HepG2 (cell line): ENCODE measurements around the gene AMIGO3. TPM values are rescaled to one million over a fixed set of nuclear protein-coding genes. Genes with fewer than 3 reads are reported as not detected.

Experiments
- CC2D1A ChIP-seq: sonication (generic); formaldehyde crosslinking; IDR thresholded peaks from 2 replicates; pipeline ENCODE4 v1.8.1; 2023; ENCODE audit warnings: mild to moderate bottlenecking, missing genetic modification reagents
- CENPX ChIP-seq: sonication (generic); formaldehyde crosslinking; IDR thresholded peaks from 2 replicates; pipeline ENCODE4 v1.9.0; 2021; ENCODE audit warnings: mild to moderate bottlenecking, missing genetic modification reagents, moderate library complexity
- GATA4 ChIP-seq: sonication (generic); IDR thresholded peaks from 2 replicates; pipeline ENCODE4 v1.6.1; 2016; ENCODE audit warnings: antibody characterized with exemption, low read depth, borderline replicate concordance
- GZF1 ChIP-seq: sonication (generic); formaldehyde crosslinking; IDR thresholded peaks from 2 replicates; pipeline ENCODE4 v1.5.1; 2020; ENCODE audit warnings: mild to moderate bottlenecking, missing genetic modification reagents
- HMG20A ChIP-seq: IDR thresholded peaks from 2 replicates; pipeline ENCODE4 v1.6.1; 2016; ENCODE audit warnings: borderline replicate concordance
- KDM4B ChIP-seq: sonication (generic); formaldehyde crosslinking; IDR thresholded peaks from 2 replicates; pipeline ENCODE4 v1.4.0; 2020; ENCODE audit warnings: missing genetic modification reagents
- KDM6A ChIP-seq: IDR thresholded peaks from 2 replicates; pipeline ENCODE4 v1.6.1; 2016; ENCODE audit warnings: low read depth
- MAX ChIP-seq: IDR thresholded peaks from 2 replicates; pipeline ENCODE4 v1.6.1; 2012; ENCODE audit warnings: inconsistent platforms
- NFKB2 ChIP-seq: sonication (generic); formaldehyde crosslinking; IDR thresholded peaks from 2 replicates; pipeline ENCODE4 v1.4.0; 2020; ENCODE audit warnings: missing genetic modification reagents, borderline replicate concordance
- RARA ChIP-seq: IDR thresholded peaks from 2 replicates; pipeline ENCODE4 v1.6.1; 2016; ENCODE audit warnings: missing genetic modification reagents, missing compliant biosample characterization
- RBFOX2 ChIP-seq: fragments of 200-400 bp; formaldehyde crosslinking; IDR thresholded peaks from 2 replicates; pipeline ENCODE4 v1.6.1; 2017; ENCODE audit warnings: low read depth, mild to moderate bottlenecking, low read length
- SALL1 ChIP-seq: sonication (generic); formaldehyde crosslinking; IDR thresholded peaks from 2 replicates; pipeline ENCODE4 v1.8.0; 2022; ENCODE audit warnings: mild to moderate bottlenecking, missing genetic modification reagents
- SAP130 ChIP-seq: IDR thresholded peaks from 2 replicates; pipeline ENCODE4 v1.6.1; 2016; ENCODE audit warnings: low read depth
- TGIF2 ChIP-seq: IDR thresholded peaks from 2 replicates; pipeline ENCODE4 v1.6.1; 2016; ENCODE audit warnings: control low read depth, missing compliant biosample characterization
- USF2 ChIP-seq, 2 experiments: sonication (generic) in 1 of 2; formaldehyde crosslinking in 1 of 2; IDR thresholded peaks; 2 replicates each; pipeline versions ENCODE4 v1.5.1 to v1.6.1; 2011 to 2020; ENCODE audit warnings: borderline replicate concordance in 1 of 2, low read depth in 1 of 2, low read length in 1 of 2, mild to moderate bottlenecking in 1 of 2, missing genetic modification reagents in 1 of 2, moderate library complexity in 1 of 2
- ZBTB3 ChIP-seq: sonication (generic); formaldehyde crosslinking; IDR thresholded peaks from 2 replicates; pipeline ENCODE4 v1.4.0; 2020; ENCODE audit warnings: low read depth, mild to moderate bottlenecking, moderate library complexity, missing genetic modification reagents, borderline replicate concordance
- ZNF232 ChIP-seq: sonication (generic); formaldehyde crosslinking; IDR thresholded peaks from 2 replicates; pipeline ENCODE4 v1.4.0; 2020; ENCODE audit warnings: missing genetic modification reagents, borderline replicate concordance
- ZNF343 ChIP-seq: sonication (generic); formaldehyde crosslinking; IDR thresholded peaks from 2 replicates; pipeline ENCODE4 v1.4.0; 2020; ENCODE audit warnings: mild to moderate bottlenecking, missing genetic modification reagents
- ZNF441 ChIP-seq: sonication (generic); formaldehyde crosslinking; IDR thresholded peaks from 2 replicates; pipeline ENCODE4 v1.7.0; 2021; ENCODE audit warnings: missing genetic modification reagents, borderline replicate concordance
- ZNF547 ChIP-seq: sonication (generic); formaldehyde crosslinking; IDR thresholded peaks from 2 replicates; pipeline ENCODE4 v1.5.1; 2020; ENCODE audit warnings: mild to moderate bottlenecking, missing genetic modification reagents
- ZNF550 ChIP-seq: sonication (generic); formaldehyde crosslinking; IDR thresholded peaks from 2 replicates; pipeline ENCODE4 v1.4.0; 2020; ENCODE audit warnings: mild to moderate bottlenecking, missing genetic modification reagents, borderline replicate concordance
- ZNF558 ChIP-seq: sonication (generic); formaldehyde crosslinking; IDR thresholded peaks from 2 replicates; pipeline ENCODE4 v1.9.0; 2022; ENCODE audit warnings: mild to moderate bottlenecking, missing genetic modification reagents, borderline replicate concordance
- ZNF788 ChIP-seq: sonication (generic); formaldehyde crosslinking; IDR thresholded peaks from 2 replicates; pipeline ENCODE4 v1.5.0; 2020; ENCODE audit warnings: mild to moderate bottlenecking, missing genetic modification reagents, borderline replicate concordance
- ZXDC ChIP-seq: sonication (generic); formaldehyde crosslinking; IDR thresholded peaks from 2 replicates; pipeline ENCODE4 v1.5.0; 2020; ENCODE audit warnings: mild to moderate bottlenecking, missing genetic modification reagents
- polyA plus RNA-seq, 8 experiments: library from polyadenylated mRNA; depleted of rRNA in 3 of 8; stranded (reverse) in 7 of 8; unstranded in 1 of 8; fragments of >200 nt; fragmentation: Illumina TruSeq in 4 of 8; extraction: Trizol in 4 of 8; gene quantifications; 2 replicates each; pipeline versions ENCODE4 v1.2.1 to v1.2.3, GENCODE V29; 2011 to 2016; ENCODE audit warnings: low read depth in 4 of 8, missing spikeins in 1 of 8, mixed read lengths in 1 of 8; ENCODE audit not compliant: insufficient read depth in 1 of 8
- total RNA-seq, 5 experiments: library from RNA; depleted of rRNA; stranded (reverse); fragments of >200 nt; fragmentation: Illumina TruSeq; extraction: Trizol; gene quantifications; 2 replicates each; pipeline ENCODE4 v1.2.3, GENCODE V29; 2016; ENCODE audit warnings: low read depth in 1 of 5
- TF ChIP-seq, protein P1 (sequence below): IDR thresholded peaks from 2 replicates; pipeline ENCODE4 v1.6.1; 2016; ENCODE audit warnings: mild to moderate bottlenecking

AMIGO3 gene
- total and polyA plus RNA-seq, 2 of the 13 experiments (the other 11 are each of a cell fraction or from before 2014, with no cell fraction given), result 0.35 TPM; not detected in 1

DNA sequence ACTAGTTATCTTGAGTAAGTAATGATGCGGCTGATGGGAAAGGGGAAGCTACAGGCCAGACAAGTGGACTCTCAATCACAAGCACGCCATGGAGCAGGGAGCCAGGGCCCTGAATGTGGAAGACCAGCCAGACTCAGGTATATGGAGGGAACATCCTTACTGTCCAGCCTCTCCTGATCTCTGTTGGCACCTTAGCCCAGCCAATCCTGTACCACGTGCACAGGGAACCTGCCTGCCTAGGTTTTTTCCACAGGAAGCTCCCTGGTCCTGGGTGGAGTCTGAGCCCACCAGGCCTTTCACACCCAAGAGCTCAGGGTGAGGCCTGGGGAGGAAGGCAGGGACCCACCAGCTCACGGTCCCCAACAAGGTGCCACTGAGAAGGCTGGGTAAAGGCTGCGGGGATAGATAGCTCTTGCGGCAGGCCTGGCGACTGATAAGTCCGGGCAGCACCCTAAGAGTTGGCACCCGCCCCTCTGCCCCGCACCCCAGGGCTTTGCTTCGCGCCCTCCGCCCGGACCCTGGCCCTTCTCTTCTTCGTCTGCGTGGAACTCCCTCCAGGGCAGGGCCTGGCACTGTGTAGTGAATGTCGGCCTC lies 46.3 kb downstream of the AMIGO3 start (continued):
- TF ChIP-seq SAP130 (CRISPR knock-in tag) (no peak), ZNF550 (no peak), TGIF2 (CRISPR knock-in tag) (no peak), CENPX (CRISPR knock-in tag) (no peak), ZNF232 (CRISPR knock-in tag) (peak; percentile 5; the same call in 1 of the 2 replicates), SALL1 (CRISPR knock-in tag) (no peak; the same call in none of the 2 replicates), RBFOX2 (no peak), KDM6A (CRISPR knock-in tag) (no peak), HMG20A (CRISPR knock-in tag) (no peak), ZNF343 (no peak), KDM4B (CRISPR knock-in tag) (no peak), ZNF558 (CRISPR knock-in tag) (no peak), ZNF788 (CRISPR knock-in tag) (0 out of 2 replicates have a peak, but pooled peaks have one; percentile 71), GATA4 (0 out of 2 replicates have a peak, but pooled peaks have one; percentile 6), ZNF547 (CRISPR knock-in tag) (0 out of 2 replicates have a peak, but pooled peaks have one; percentile 37), CC2D1A (CRISPR knock-in tag) (no peak), ZXDC (CRISPR knock-in tag) (no peak), USF2 (IDR thresholded peaks at IDR 0.05; ENCODE audit: low read depth, low read length) (no peak), USF2 (CRISPR knock-in tag; IDR thresholded peaks at IDR 0.05; ENCODE audit: borderline replicate concordance) (0 out of 2 replicates have a peak, but pooled peaks have one; percentile 6), ZNF441 (CRISPR knock-in tag) (no peak), GZF1 (no peak), MAX (no peak), RARA (no peak), ZBTB3 (CRISPR knock-in tag) (no peak), NFKB2 (CRISPR knock-in tag) (0 out of 2 replicates have a peak, but pooled peaks have one; percentile 38)
- TF ChIP-seq, protein P1, sequence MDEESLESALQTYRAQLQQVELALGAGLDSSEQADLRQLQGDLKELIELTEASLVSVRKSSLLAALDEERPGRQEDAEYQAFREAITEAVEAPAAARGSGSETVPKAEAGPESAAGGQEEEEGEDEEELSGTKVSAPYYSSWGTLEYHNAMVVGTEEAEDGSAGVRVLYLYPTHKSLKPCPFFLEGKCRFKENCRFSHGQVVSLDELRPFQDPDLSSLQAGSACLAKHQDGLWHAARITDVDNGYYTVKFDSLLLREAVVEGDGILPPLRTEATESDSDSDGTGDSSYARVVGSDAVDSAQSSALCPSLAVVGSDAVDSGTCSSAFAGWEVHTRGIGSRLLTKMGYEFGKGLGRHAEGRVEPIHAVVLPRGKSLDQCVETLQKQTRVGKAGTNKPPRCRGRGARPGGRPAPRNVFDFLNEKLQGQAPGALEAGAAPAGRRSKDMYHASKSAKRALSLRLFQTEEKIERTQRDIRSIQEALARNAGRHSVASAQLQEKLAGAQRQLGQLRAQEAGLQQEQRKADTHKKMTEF (CRISPR knock-in tag), result no peak
